Panc1 (cell line): Measurements from ENCODE around the gene CACNG6. TPM values are rescaled to one million over a fixed set of nuclear protein-coding genes. Genes with fewer than 3 reads are reported as not detected.

Experiments
- ATAC-seq: fragments of 200-7000 bp; cut with Tn5 transposase; 2 replicates; pipeline ENCODE4 v1.9.1; 2020; ENCODE audit warnings: mild to moderate bottlenecking, moderate library complexity
- BruUV-seq: library from RNA; stranded (reverse); fragments of 400-500 nt; replicated peaks from 2 replicates; lab custom pipeline; 2021; lab: Mats Ljungman, UMichigan
- CTCF ChIA-PET: fragments of 300-600 bp; sonication (Branson Sonifier 250); formaldehyde crosslinking; loops from one replicate; lab custom pipeline; 2022; ENCODE audit warnings: antibody characterized with exemption; lab: Charles Lee
- POLR2A ChIA-PET: fragments of 300-600 bp; sonication (Branson Sonifier 250); formaldehyde crosslinking; loops from one replicate; lab custom pipeline; 2022; ENCODE audit warnings: antibody characterized with exemption; lab: Charles Lee
- DNase-seq: peaks from one replicate; pipeline ENCODE4 v3.0.0-alpha.2; 2010; ENCODE audit warnings: low read depth, low spot score
- H3K27ac ChIP-seq: 2 replicates; pipeline ENCODE4 v1.5.1; 2011; ENCODE audit warnings: mild to moderate bottlenecking, low read length, inconsistent platforms
- H3K27me3 ChIP-seq: fragments of 200-500 bp; sonication (Bioruptor generic); 2 replicates; pipeline ENCODE4 v1.6.0; 2014; ENCODE audit warnings: low read length, inconsistent platforms; ENCODE audit not compliant: control insufficient read depth, insufficient read depth
- H3K36me3 ChIP-seq: fragments of 200-500 bp; sonication (Bioruptor generic); 2 replicates; pipeline ENCODE4 v1.5.1; 2014; ENCODE audit warnings: inconsistent platforms, mild to moderate bottlenecking, low read length, moderate library complexity; ENCODE audit not compliant: control insufficient read depth, insufficient read depth
- H3K4me1 ChIP-seq: 2 replicates; pipeline ENCODE4 v1.5.1; 2011; ENCODE audit warnings: inconsistent platforms, mild to moderate bottlenecking, low read length, moderate library complexity; ENCODE audit not compliant: control insufficient read depth, insufficient read depth
- H3K4me3 ChIP-seq, 2 experiments: 2 replicates each; pipeline ENCODE4 v1.5.1; 2011 to 2012; ENCODE audit warnings: low read depth in 2 of 2, low read length in 2 of 2, mild to moderate bottlenecking in 2 of 2, inconsistent platforms in 1 of 2, moderate library complexity in 1 of 2
- H3K9me3 ChIP-seq: fragments of 200-500 bp; sonication (Bioruptor generic); 2 replicates; pipeline ENCODE4 v1.5.1; 2014; ENCODE audit warnings: low read depth, mild to moderate bottlenecking, inconsistent platforms, low read length, moderate library complexity; ENCODE audit not compliant: control insufficient read depth, insufficient read depth
- POLR2AphosphoS5 ChIP-seq: IDR thresholded peaks from 2 replicates; pipeline ENCODE4 v1.6.1; 2012; ENCODE audit warnings: mild to moderate bottlenecking, low read depth, low read length, moderate library complexity
- SIN3A ChIP-seq: IDR thresholded peaks from 2 replicates; pipeline ENCODE4 v1.6.1; 2012; ENCODE audit warnings: low read depth, mild to moderate bottlenecking, low read length, moderate library complexity, borderline replicate concordance; ENCODE audit not compliant: insufficient read depth
- TCF7L2 ChIP-seq: IDR thresholded peaks from 2 replicates; pipeline ENCODE4 v1.6.1; 2011; ENCODE audit warnings: mild to moderate bottlenecking, low read depth, low read length, inconsistent platforms
- in situ Hi-C: cut with HindIII; loops from 2 replicates; pipeline ENCODE4 v1.10.0; 2016; ENCODE audit warnings: low sequenced_read_pairs, low pct_unique_long_range_greater_than_20kb
- intact Hi-C: fragments of 100-400 bp; cut with micrococcal nuclease; formaldehyde crosslinking; loops from one replicate; pipeline ENCODE4 v1.10.0; 2022; ENCODE audit not compliant: unreplicated experiment
- total RNA-seq: library from RNA; stranded (reverse); gene quantifications from one replicate; pipeline ENCODE4 v1.2.1, GENCODE V29; 2021; ENCODE audit not compliant: unreplicated experiment
- TF ChIP-seq, protein P1 (sequence below): fragments of 450-650 bp; IDR thresholded peaks from 2 replicates; pipeline ENCODE4 v1.5.1; 2017; ENCODE audit warnings: mild to moderate bottlenecking
- TF ChIP-seq, protein P2 (sequence below), 2 experiments: IDR thresholded peaks; 2 replicates each; pipeline ENCODE4 v1.6.1; 2011 to 2012; ENCODE audit warnings: low read depth in 2 of 2, control low read depth in 1 of 2, low read length in 1 of 2, mild to moderate bottlenecking in 1 of 2, moderate library complexity in 1 of 2; ENCODE audit not compliant: insufficient read depth in 1 of 2

CACNG6 gene
- total RNA-seq, 1 experiment from 2014 or later, result 14.6 TPM

GRCh38 chr19:53985863-53986262, 5.6 kb upstream of the CACNG6 start:
- Histone ChIP-seq H3K4me3 (no peak overlapping the region), H3K36me3 (no peaks in the 10 kb centered on the region), H3K27ac (peak overlapping the region; percentile 94), H3K9me3 (no peaks in the 10 kb centered on the region), H3K4me1 (peaks cover 54% of the 10 kb centered on the region), H3K27me3 (no peaks in the 10 kb centered on the region)
- POLR2A ChIA-PET, result no interaction called here
- in situ Hi-C loops (no loop called here), intact Hi-C loops (loop anchor here (5.0 to 10.0 kb wide), 2 partner anchors 36 to 141 kb away; no protein-coding TSS in a partner anchor)
- TF ChIP-seq, protein P1, sequence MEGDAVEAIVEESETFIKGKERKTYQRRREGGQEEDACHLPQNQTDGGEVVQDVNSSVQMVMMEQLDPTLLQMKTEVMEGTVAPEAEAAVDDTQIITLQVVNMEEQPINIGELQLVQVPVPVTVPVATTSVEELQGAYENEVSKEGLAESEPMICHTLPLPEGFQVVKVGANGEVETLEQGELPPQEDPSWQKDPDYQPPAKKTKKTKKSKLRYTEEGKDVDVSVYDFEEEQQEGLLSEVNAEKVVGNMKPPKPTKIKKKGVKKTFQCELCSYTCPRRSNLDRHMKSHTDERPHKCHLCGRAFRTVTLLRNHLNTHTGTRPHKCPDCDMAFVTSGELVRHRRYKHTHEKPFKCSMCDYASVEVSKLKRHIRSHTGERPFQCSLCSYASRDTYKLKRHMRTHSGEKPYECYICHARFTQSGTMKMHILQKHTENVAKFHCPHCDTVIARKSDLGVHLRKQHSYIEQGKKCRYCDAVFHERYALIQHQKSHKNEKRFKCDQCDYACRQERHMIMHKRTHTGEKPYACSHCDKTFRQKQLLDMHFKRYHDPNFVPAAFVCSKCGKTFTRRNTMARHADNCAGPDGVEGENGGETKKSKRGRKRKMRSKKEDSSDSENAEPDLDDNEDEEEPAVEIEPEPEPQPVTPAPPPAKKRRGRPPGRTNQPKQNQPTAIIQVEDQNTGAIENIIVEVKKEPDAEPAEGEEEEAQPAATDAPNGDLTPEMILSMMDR, result no peak
- TF ChIP-seq POLR2AphosphoS5, result peak; percentile 52; the same call in 1 of the 2 replicates
- CTCF ChIA-PET, result no interaction called here
- no TSS peak for BruUV-seq
- no peak for DNase-seq
- ATAC-seq, result no peak

- BruUV-seq, result no TSS peak
- Histone ChIP-seq H3K4me3 (no peak overlapping the region), H3K36me3 (no peaks in the 10 kb centered on the region), H3K27ac (peak overlapping the region; percentile 94), H3K9me3 (no peaks in the 10 kb centered on the region), H3K27me3 (no peaks in the 10 kb centered on the region), H3K4me1 (peaks cover 59% of the 10 kb centered on the region)
- in situ Hi-C loops (no loop called here), intact Hi-C loops (loop anchor here (5.0 to 10.0 kb wide), 2 partner anchors 33 to 144 kb away; no protein-coding TSS in a partner anchor)
- ChIA-PET POLR2A (interaction anchor here (0.6 to 1.8 kb wide), 6 partner anchors 14 to 201 kb away, joined by 3 to 9 read pairs (median 6); partner anchors contain the start of genes MBOAT7 and MYADM), CTCF (interaction anchor here (0.5 kb wide), 1 partner anchor 9 kb away, joined by 5 read pairs; no protein-coding TSS in a partner anchor)
- no peak for ATAC-seq
- TF ChIP-seq TCF7L2 (no peak), SIN3A (no peak), POLR2AphosphoS5 (no peak)
- TF ChIP-seq, protein P1, result no peak
- TF ChIP-seq, protein P2, sequence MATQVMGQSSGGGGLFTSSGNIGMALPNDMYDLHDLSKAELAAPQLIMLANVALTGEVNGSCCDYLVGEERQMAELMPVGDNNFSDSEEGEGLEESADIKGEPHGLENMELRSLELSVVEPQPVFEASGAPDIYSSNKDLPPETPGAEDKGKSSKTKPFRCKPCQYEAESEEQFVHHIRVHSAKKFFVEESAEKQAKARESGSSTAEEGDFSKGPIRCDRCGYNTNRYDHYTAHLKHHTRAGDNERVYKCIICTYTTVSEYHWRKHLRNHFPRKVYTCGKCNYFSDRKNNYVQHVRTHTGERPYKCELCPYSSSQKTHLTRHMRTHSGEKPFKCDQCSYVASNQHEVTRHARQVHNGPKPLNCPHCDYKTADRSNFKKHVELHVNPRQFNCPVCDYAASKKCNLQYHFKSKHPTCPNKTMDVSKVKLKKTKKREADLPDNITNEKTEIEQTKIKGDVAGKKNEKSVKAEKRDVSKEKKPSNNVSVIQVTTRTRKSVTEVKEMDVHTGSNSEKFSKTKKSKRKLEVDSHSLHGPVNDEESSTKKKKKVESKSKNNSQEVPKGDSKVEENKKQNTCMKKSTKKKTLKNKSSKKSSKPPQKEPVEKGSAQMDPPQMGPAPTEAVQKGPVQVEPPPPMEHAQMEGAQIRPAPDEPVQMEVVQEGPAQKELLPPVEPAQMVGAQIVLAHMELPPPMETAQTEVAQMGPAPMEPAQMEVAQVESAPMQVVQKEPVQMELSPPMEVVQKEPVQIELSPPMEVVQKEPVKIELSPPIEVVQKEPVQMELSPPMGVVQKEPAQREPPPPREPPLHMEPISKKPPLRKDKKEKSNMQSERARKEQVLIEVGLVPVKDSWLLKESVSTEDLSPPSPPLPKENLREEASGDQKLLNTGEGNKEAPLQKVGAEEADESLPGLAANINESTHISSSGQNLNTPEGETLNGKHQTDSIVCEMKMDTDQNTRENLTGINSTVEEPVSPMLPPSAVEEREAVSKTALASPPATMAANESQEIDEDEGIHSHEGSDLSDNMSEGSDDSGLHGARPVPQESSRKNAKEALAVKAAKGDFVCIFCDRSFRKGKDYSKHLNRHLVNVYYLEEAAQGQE (IDR thresholded peaks at IDR 0.05; ENCODE audit: insufficient read depth in 1 of 2, low read depth in 2 of 2, low read length in 1 of 2), result no peak
- no peak for DNase-seq
Measured at GRCh38 chr19:53988981-53989380, 2.5 kb upstream of the CACNG6 start.
